Measurements from ENCODE around the gene HYAL4. TPM values are rescaled to one million over a fixed set of nuclear protein-coding genes. Genes with fewer than 3 reads are reported as not detected.
A peak's percentile ranks its signal among the peaks of the same experiment; 100 is the strongest.

HYAL4 gene
- polyA plus RNA-seq, 3 donors = not detected

DNA sequence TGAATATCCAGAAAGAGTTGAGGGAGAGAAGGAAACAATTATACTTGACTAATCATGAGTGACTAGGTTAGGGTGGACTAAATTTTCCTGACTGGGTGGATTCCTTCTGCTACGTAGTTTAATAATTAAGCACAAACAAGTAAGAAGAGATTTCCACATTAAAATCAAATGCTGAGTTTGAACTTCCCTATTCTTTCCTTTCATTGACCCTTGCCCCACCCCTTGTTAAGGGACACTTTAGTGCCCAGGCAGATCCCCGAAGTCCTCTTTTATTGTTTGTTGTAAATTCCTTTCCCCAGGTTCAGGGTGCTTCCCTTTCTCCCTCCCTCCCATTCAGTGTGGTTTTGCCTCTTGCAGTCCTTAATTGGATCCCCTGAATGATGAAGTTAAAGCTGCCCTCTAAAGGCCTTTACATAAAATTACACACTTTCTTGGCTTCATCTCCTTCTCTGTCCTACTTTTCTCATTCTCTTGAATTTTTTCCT, 71.3 kb downstream of the HYAL4 start:
- intact Hi-C loops (cut with micrococcal nuclease) = no loop called here
- DNase-seq = no peak
- Histone ChIP-seq H4K20me1 (ENCODE audit: insufficient read depth, low read length) (no peaks in the 10 kb centered on the region), H3K9ac (ENCODE audit: insufficient read depth, low read length, poor library complexity, severe bottlenecking) (no peak overlapping the region), H3K4me3 (replicated peaks in 1 of 3; ENCODE audit: low read depth in 2 of 3, low read length in 3 of 3) (no peak overlapping the region), H3K27me3 (ENCODE audit: control insufficient read depth in 2 of 2, insufficient read depth in 2 of 2, low read length in 2 of 2) (no peaks in the 10 kb centered on the region), H3K9me3 (replicated peaks in 1 of 2; ENCODE audit: control insufficient read depth in 1 of 2, insufficient read depth in 1 of 2, low read length in 2 of 2) (no peaks in the 10 kb centered on the region), H2AFZ (ENCODE audit: insufficient read depth, low read depth, low read length, poor library complexity, severe bottlenecking) (no peak overlapping the region), H3K36me3 (replicated peaks in 1 of 2; ENCODE audit: control insufficient read depth in 1 of 2, insufficient read depth in 2 of 2, low read length in 2 of 2) (no peaks in the 10 kb centered on the region), H3K4me2 (replicated peaks; ENCODE audit: extremely low read depth, low read length, poor library complexity, severe bottlenecking) (no peak overlapping the region), H3K79me2 (ENCODE audit: insufficient read depth, low read length) (no peaks in the 10 kb centered on the region), H3K27ac (ENCODE audit: low read depth in 1 of 2, low read length in 2 of 2) (no peak overlapping the region), H3K4me1 (ENCODE audit: control insufficient read depth in 1 of 2, insufficient read depth in 2 of 2, low read length in 2 of 2) (no peaks in the 10 kb centered on the region)
- Mint-ChIP-seq H3K4me1 (no peaks in the 10 kb centered on the region), H3K4me3 (no peak overlapping the region), H3K9me3 (no peaks in the 10 kb centered on the region), H3K27ac (no peak overlapping the region), H3K27me3 (ENCODE audit: low read depth in 3 of 3) (peaks cover 0 to 2% (median 0%) of the 10 kb centered on the region in 3 donors), H3K36me3 (no peaks in the 10 kb centered on the region)
- TF ChIP-seq, protein P1, sequence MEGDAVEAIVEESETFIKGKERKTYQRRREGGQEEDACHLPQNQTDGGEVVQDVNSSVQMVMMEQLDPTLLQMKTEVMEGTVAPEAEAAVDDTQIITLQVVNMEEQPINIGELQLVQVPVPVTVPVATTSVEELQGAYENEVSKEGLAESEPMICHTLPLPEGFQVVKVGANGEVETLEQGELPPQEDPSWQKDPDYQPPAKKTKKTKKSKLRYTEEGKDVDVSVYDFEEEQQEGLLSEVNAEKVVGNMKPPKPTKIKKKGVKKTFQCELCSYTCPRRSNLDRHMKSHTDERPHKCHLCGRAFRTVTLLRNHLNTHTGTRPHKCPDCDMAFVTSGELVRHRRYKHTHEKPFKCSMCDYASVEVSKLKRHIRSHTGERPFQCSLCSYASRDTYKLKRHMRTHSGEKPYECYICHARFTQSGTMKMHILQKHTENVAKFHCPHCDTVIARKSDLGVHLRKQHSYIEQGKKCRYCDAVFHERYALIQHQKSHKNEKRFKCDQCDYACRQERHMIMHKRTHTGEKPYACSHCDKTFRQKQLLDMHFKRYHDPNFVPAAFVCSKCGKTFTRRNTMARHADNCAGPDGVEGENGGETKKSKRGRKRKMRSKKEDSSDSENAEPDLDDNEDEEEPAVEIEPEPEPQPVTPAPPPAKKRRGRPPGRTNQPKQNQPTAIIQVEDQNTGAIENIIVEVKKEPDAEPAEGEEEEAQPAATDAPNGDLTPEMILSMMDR (IDR thresholded peaks at IDR 0.05) = peak; percentile 24
- WGBS (ENCODE audit: insufficient coverage) = no CpG with 5 or more reads among the region's 2 CpGs

DNA sequence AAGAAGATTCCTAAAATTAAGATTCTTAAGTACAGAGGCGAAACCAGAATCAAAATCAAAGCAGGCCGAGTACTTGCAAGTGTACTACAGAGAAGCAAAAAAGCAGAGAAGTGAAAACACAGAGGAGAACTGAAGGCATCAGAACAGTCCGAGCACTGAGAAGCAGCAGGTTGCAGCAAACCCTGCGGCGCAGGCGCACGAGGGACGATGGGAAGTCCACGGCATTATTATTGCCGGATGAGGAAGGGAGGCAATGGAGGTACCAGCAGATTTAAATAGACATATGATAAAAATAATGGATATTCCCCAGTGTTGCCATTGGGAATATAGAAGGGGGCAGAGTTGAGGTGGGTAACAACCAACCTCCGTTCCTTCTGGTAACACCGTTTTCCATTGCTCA, 72.9 kb downstream of the HYAL4 start:
- H3K4me1 Mint-ChIP-seq = no peaks in the 10 kb centered on the region
- no peak overlapping the region for H3K27ac Mint-ChIP-seq
- no peaks in the 10 kb centered on the region for H3K9me3 Mint-ChIP-seq
- H3K4me3 Mint-ChIP-seq = no peak overlapping the region
- 92% methylated on average over 12 of the region's 12 CpGs for WGBS (ENCODE audit: insufficient coverage)
- H3K36me3 ChIP-seq (replicated peaks in 1 of 2; ENCODE audit: control insufficient read depth in 1 of 2, insufficient read depth in 2 of 2, low read length in 2 of 2) = no peaks in the 10 kb centered on the region
- no peak overlapping the region for H2AFZ ChIP-seq (ENCODE audit: insufficient read depth, low read depth, low read length, poor library complexity, severe bottlenecking)
- no peaks in the 10 kb centered on the region for H4K20me1 ChIP-seq (ENCODE audit: insufficient read depth, low read length)
- no peak for DNase-seq
- no peak overlapping the region for H3K4me2 ChIP-seq (replicated peaks; ENCODE audit: extremely low read depth, low read length, poor library complexity, severe bottlenecking)
- H3K4me1 ChIP-seq (ENCODE audit: control insufficient read depth in 1 of 2, insufficient read depth in 2 of 2, low read length in 2 of 2) = no peaks in the 10 kb centered on the region
- H3K27me3 Mint-ChIP-seq (ENCODE audit: low read depth in 3 of 3) = peaks cover 0 to 2% (median 0%) of the 10 kb centered on the region in 3 donors
- H3K79me2 ChIP-seq (ENCODE audit: insufficient read depth, low read length) = no peaks in the 10 kb centered on the region
- intact Hi-C loops (cut with micrococcal nuclease) = no loop called here
- no peaks in the 10 kb centered on the region for H3K27me3 ChIP-seq (ENCODE audit: control insufficient read depth in 2 of 2, insufficient read depth in 2 of 2, low read length in 2 of 2)
- H3K36me3 Mint-ChIP-seq = no peaks in the 10 kb centered on the region
- no peak overlapping the region for H3K27ac ChIP-seq (ENCODE audit: low read depth in 1 of 2, low read length in 2 of 2)
- TF ChIP-seq, protein P1 (IDR thresholded peaks at IDR 0.05) = no peak
- H3K4me3 ChIP-seq (replicated peaks in 1 of 3; ENCODE audit: low read depth in 2 of 3, low read length in 3 of 3) = no peak overlapping the region
- H3K9me3 ChIP-seq (replicated peaks in 1 of 2; ENCODE audit: control insufficient read depth in 1 of 2, insufficient read depth in 1 of 2, low read length in 2 of 2) = no peaks in the 10 kb centered on the region
- H3K9ac ChIP-seq (ENCODE audit: insufficient read depth, low read length, poor library complexity, severe bottlenecking) = no peak overlapping the region
